Measurements from ENCODE around the gene IKZF2. TPM values are rescaled to one million over a fixed set of nuclear protein-coding genes. Genes with fewer than 3 reads are reported as not detected.

The IKZF2 gene
- total RNA-seq, 2 donors from 2014 or later, result 4.5 to 4.8 TPM

GRCh38 chr2:213152888-213153287 lies 1.5 kb upstream of the IKZF2 start:
- Histone ChIP-seq H3K9ac (ENCODE audit: low read depth in 2 of 2, low read length in 2 of 2) (peak overlapping the region in 1 of 2 donors; percentile 60), H3K4me3 (peak overlapping the region; percentile 78), H3K27me3 (no peaks in the 10 kb centered on the region), H3K9me3 (no peaks in the 10 kb centered on the region), H3K36me3 (no peaks in the 10 kb centered on the region), H3K27ac (peak overlapping the region; percentile 90), H3K4me1 (no peaks in the 10 kb centered on the region)
- DNase-seq, result no peak
- TF ChIP-seq CTCF (IDR thresholded peaks at IDR 0.05), result no peak
- intact Hi-C loops (cut with DNase I), result loop anchor here (2.0 to 10.0 kb wide), 4 partner anchors 258 to 466 kb away; no protein-coding TSS in a partner anchor

GRCh38 chr2:213152065-213152794 lies 818 bp upstream of the IKZF2 start:
- no peaks in the 10 kb centered on the region for H3K9me3 ChIP-seq
- H3K4me3 ChIP-seq, result peak overlapping the region; percentile 78
- DNase-seq, result peak; percentile 61
- peak overlapping the region; percentile 90 for H3K27ac ChIP-seq
- H3K9ac ChIP-seq (ENCODE audit: low read depth in 2 of 2, low read length in 2 of 2), result peak overlapping the region; percentile 60 to 81
- no peaks in the 10 kb centered on the region for H3K36me3 ChIP-seq
- TF ChIP-seq CTCF (IDR thresholded peaks at IDR 0.05), result peak; percentile 32
- no peaks in the 10 kb centered on the region for H3K4me1 ChIP-seq
- H3K27me3 ChIP-seq, result no peaks in the 10 kb centered on the region
- intact Hi-C loops (cut with DNase I), result loop anchor here (2.0 to 10.0 kb wide), 4 partner anchors 257 to 465 kb away; no protein-coding TSS in a partner anchor

GRCh38 chr2:213150315-213151097 lies 906 bp downstream of the IKZF2 start:
- Histone ChIP-seq H3K27ac (peak overlapping the region; percentile 65), H3K9me3 (no peaks in the 10 kb centered on the region), H3K27me3 (no peaks in the 10 kb centered on the region), H3K4me1 (no peaks in the 10 kb centered on the region), H3K36me3 (no peaks in the 10 kb centered on the region), H3K4me3 (peak overlapping the region; percentile 34), H3K9ac (ENCODE audit: low read depth in 2 of 2, low read length in 2 of 2) (peak overlapping the region; percentile 52 to 85)
- DNase-seq, result peak; percentile 48
- no peak for TF ChIP-seq CTCF (IDR thresholded peaks at IDR 0.05)
- intact Hi-C loops (cut with DNase I), result loop anchor here (5.0 to 10.0 kb wide), 3 partner anchors 256 to 463 kb away; no protein-coding TSS in a partner anchor

GRCh38 chr2:213149949-213150314 lies 1.5 kb downstream of the IKZF2 start:
- intact Hi-C loops (cut with DNase I), result loop anchor here (5.0 to 10.0 kb wide), 3 partner anchors 255 to 463 kb away; no protein-coding TSS in a partner anchor
- DNase-seq, result no peak
- Histone ChIP-seq H3K4me3 (peak overlapping the region; percentile 34), H3K36me3 (no peaks in the 10 kb centered on the region), H3K9me3 (no peaks in the 10 kb centered on the region), H3K9ac (ENCODE audit: low read depth in 2 of 2, low read length in 2 of 2) (peak overlapping the region; percentile 52 to 85), H3K27ac (no peak overlapping the region), H3K27me3 (no peaks in the 10 kb centered on the region), H3K4me1 (no peaks in the 10 kb centered on the region)
- TF ChIP-seq CTCF (IDR thresholded peaks at IDR 0.05), result no peak

GRCh38 chr2:213149294-213149875 lies 2.0 kb downstream of the IKZF2 start:
- H3K4me3 ChIP-seq, result peak overlapping the region; percentile 34
- no peak overlapping the region for H3K9ac ChIP-seq (ENCODE audit: low read depth in 2 of 2, low read length in 2 of 2)

More at GRCh38 chr2:213149294-213149875, 2.0 kb downstream of the IKZF2 start:
- H3K36me3 ChIP-seq, result no peaks in the 10 kb centered on the region
- intact Hi-C loops (cut with DNase I), result no loop called here
- no peaks in the 10 kb centered on the region for H3K9me3 ChIP-seq
- TF ChIP-seq CTCF (IDR thresholded peaks at IDR 0.05), result no peak
- no peak overlapping the region for H3K27ac ChIP-seq
- no peak for DNase-seq
- H3K4me1 ChIP-seq, result no peaks in the 10 kb centered on the region
- H3K27me3 ChIP-seq, result no peaks in the 10 kb centered on the region
